HK-2 (cell line): ENCODE results near the gene CACNA1C.
"Not testable (repeated sequence)": the region's sequence is repeated elsewhere in the genome, so short reads cannot be mapped to it uniquely, and the experiment has no call there.

Experiments
- DNase-seq: peaks from one replicate; pipeline ENCODE4 v3.0.0-alpha.2; 2018; ENCODE audit not compliant: unreplicated experiment

The CACNA1C gene

DNA sequence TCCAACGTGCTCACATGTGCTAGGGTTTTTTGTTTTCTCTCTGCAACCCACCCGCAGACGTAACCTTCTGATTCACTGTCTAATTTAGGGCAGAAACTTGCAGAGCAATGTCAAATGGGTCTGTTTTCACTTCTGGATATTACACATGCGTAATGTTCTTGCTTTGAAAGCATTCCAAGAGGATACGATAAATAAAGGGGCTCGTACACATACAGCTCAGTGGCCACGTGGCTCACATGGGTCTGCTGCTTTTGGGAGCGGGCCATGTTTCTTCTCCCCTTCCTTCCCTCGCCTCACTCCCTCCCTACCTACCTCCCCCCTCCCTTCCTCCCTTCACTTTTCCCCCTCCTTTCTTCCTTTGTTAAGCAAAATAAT is 23.4 kb downstream of the CACNA1C start:
- DNase-seq = no peak

GRCh38 chr12:2076728-2077127 is 23.9 kb downstream of the CACNA1C start:
- DNase-seq = no peak

- no peak for DNase-seq
Observed at GRCh38 chr12:2080604-2081003, 27.8 kb downstream of the CACNA1C start.

DNA sequence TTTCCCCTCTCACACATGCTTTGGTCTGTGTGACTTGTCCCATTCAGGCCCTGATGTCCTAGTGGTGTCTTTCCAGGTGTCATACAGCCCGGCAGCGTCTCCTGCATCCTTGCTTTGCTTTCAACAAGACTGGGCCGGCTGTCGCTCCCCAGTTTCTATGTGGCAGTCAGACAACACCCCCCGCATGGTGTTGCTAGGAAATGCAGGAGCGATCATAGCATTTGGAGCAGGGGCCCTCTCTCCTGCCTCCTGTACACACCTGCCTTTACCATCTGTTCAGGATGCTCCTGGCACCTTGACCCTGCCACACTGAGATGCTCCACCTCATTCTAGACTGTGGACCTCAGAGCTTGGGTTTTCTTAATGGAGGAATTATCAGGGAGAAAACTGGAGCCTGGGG is 29.5 kb downstream of the CACNA1C start:
- DNase-seq = no peak

- no peak for DNase-seq
Observed at GRCh38 chr12:2083008-2083407, 30.2 kb downstream of the CACNA1C start.

DNA sequence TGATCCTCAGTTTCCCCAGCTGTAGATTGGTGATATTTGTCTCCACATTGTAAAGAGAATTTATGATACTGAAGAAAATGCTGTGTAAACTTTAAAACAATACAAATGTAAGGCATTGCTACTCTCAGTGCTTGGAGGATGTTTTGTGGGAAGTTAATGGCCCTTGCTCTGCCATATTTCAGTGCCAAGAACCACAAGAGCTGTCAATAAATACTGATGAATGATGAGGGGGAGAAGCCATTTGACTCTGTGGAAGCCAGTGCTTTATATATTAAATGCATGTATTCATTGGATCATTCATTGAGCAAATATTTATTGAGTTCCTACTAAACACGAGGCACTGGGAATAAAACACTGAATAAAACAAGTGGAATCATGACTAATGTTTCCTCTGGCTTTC is 30.8 kb downstream of the CACNA1C start:
- no peak for DNase-seq

DNA sequence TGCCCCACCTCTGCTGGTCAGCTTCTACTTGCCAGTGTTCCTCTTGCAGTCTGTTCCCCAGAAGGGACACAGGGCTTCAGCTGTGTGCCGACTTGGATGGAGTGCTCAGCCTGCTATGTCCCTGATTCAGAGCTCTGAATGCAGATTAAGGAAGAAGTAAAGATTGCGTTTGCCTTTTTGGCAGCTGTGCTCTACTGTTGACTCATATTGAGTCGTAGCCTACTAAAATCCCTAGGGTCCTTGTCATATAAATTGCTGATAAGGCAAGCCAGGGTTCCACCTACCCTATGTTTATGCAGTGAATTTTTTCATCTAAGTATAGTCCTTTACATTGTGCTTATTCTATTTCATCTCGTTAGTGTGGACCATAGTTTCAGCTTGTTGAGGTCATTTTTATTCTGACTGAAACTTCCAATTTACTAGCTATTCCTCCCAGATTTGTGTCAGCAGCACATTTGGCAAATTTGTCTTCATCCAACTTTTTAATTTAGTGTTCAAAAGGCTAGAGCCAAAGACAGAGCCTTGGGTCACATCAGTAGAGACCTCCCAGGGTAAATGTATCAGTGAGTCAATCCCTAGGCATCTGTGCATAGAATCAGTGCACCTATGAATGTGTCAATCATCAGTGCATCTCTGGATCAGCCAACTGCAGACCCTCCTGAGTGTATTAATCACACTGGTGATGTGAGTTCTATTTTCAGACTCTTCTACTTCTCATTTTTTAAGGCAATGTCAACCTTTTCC is 31.9 kb downstream of the CACNA1C start:
- DNase-seq = no peak

DNA sequence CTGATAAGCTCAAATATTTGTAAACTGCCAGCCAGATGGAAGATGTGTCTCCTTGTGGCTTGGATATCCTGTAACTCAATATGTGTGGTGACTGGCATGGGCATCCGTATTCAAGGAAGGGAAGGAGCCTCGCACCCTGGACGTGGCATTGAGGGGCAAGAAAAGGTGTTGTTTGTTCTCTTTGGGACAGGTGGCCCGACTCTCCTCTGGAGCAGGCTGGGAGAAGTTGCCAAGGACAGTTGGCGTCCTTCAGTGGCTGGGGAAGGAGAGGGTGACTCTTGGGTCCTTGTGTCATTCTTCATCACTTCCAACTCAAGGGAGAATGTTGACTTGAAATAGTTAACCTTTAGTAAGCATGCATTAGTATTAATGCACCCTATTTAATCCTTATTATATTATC is 39.6 kb downstream of the CACNA1C start:
- DNase-seq = no peak

- no peak for DNase-seq
Observed at GRCh38 chr12:2092890-2093289, 40.1 kb downstream of the CACNA1C start.

GRCh38 chr12:2094597-2094996 is 41.8 kb downstream of the CACNA1C start:
- DNase-seq = no peak

DNA sequence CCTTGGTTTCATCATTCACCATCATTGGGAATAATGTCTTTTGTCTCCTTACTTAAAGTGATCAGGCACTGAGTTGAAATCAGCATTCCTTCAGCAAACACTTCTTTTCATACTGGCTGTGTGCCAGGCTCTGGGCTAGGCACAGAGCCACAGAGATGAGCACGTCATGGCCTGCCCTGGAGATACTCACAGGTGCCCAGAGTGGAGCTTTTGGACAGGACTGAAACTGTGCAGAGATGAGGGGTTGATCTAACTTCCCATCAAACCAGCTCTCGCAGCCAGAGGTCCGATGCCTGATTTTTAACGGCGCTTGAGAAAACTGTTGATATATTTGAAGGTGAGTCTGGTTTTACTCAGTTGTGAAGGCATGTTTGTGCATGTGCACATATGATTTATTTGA is 43.1 kb downstream of the CACNA1C start:
- no peak for DNase-seq

DNA sequence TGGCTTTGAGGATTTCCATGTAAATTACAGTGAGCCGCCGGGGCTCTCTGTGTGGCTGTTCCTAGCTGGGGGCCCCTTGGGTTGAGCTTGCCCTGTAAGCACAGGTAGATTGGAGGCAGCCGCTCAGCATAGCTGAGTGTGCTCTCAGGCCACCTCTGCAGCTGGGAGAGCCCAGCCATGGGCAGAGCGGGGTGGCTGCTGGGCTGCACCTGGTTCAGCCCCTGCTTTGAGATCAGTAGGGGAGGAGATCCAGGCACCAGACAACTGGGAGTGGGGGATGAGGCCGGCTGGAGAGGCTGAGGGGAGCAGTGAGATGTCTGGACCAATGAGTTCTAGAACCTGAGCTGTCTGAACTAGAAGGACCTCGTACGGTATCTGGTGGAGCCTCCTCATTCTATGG is 44.8 kb downstream of the CACNA1C start:
- DNase-seq = no peak

GRCh38 chr12:2098852-2099251 is 46.1 kb downstream of the CACNA1C start:
- DNase-seq = no peak

GRCh38 chr12:2099595-2099994 is 46.8 kb downstream of the CACNA1C start:
- DNase-seq = no peak

DNA sequence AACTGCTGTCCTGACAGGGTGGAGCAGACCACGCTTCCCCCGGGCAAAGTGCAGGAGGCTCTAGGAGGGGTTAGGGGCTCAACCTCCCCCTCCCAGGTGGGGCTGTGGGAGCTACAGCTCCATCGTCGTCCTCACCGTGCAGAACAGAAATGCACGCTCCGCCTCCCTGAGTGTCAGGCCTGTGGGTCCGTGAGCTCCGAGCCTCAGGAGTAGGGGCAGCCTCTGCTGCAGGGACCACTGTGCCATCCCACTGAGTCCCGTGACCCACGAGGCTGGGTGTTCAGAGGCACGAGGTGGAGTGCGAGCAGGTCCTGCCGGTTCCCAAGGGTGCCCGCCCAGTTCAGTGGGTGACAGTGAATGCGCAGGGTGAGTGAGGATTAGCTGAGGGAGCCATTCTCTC is 48.6 kb downstream of the CACNA1C start:
- no peak for DNase-seq

DNA sequence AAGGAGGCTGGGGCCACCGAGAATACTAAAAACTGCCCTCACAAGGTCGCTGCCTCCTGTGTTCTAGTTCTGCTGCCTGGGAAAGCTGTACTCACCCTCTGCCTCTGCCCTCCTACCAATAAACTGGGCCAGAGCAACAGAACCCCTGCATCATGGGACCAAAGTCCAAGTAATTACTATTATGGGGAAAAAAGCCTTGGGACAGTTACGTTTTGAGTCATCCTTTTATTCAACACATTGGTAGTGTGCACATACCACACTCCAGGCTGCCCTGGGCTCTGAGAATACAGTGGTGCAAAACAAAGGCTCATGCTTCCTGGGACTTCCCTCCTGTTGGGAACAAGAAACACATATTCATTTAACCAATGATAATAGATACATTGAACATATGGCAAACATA is 49.0 kb downstream of the CACNA1C start:
- DNase-seq = no peak

GRCh38 chr12:2102736-2103135 is 49.9 kb downstream of the CACNA1C start:
- DNase-seq = not testable (repeated sequence)

- not testable (repeated sequence) for DNase-seq
Observed at GRCh38 chr12:2105387-2105786, 52.6 kb downstream of the CACNA1C start.

DNA sequence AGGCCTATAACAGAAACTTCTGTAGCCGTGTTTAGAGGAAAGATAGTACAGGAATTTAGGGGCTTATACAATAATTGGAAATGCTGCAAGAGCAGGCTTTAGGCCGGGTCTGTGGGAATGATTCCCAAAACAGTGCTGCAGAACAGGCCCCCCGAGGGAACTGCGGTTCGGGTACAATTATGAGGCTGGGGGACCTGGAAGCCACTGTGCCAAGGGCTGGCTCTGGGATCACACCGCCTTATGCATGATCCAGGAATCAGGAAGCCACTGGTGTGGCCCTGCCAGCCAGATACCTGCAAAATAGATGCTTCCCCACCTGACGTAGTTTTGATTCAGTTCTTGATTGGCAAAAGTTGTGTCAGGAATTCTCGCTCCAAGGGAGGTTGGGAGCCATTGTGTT is 55.4 kb downstream of the CACNA1C start:
- DNase-seq = no peak

GRCh38 chr12:2108975-2109671 is 56.3 kb downstream of the CACNA1C start:
- DNase-seq = no peak

DNA sequence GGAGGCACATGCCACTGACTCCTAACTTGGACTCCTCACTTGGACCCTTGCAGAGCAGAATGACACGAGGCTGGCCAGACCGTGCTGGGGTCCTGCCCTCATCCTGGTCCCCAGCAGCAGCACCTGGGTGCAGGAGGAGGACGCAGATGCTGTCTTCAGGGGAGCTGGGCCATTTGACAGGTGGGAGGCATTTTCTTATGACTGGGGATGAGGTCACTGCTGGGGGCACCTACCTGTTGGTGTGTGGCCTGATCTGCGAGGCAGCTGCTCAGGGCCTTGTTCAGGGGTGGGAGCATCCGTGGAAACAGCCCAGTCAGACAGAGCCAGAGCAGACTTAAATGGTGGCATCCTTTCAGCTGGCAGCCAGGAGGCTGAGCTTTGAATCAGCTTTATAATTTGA is 57.3 kb downstream of the CACNA1C start:
- no peak for DNase-seq

GRCh38 chr12:2110849-2111566 is 58.2 kb downstream of the CACNA1C start:
- DNase-seq = no peak

DNA sequence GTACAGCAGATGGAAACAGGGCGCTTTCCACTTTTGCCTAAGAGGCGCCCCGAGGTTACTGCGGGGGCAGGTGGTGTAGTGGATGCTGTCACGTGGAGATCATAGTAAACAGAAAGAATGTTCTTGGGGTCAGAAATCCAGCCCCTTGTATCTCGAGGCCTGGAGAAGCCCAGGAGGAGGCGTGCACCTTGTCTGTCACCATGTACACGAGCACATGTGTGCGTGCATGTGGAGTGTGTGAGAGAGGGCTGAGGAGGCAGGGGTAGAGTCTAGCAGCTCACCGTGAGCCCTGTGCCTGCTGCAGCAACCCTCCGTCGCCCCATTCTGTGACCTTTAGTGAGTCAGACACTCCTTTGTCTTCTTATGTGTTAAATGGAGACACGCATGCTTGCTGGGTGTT is 59.0 kb downstream of the CACNA1C start:
- DNase-seq = no peak
